GM12878 (cell line): ENCODE measurements around the gene TMEM37. TPM values are rescaled to one million over a fixed set of nuclear protein-coding genes. Genes with fewer than 3 reads are reported as not detected.

Experiments used
- ATAC-seq: fragments of 200-7000 bp; cut with Tn5 transposase; 3 replicates; pipeline ENCODE4 v1.9.1; 2020; ENCODE audit warnings: mild to moderate bottlenecking, moderate library complexity
- BruUV-seq: library from RNA; stranded (reverse); fragments of 400-500 nt; replicated peaks from 2 replicates; lab custom pipeline; 2021; lab: Mats Ljungman, UMichigan
- CTCF ChIA-PET: fragments of 300-600 bp; sonication (Branson Sonifier 250); formaldehyde crosslinking; extraction: SDS; loops from one replicate; lab custom pipeline; 2021; ENCODE audit warnings: inconsistent platforms; lab: Yijun Ruan, JAX
- POLR2A ChIA-PET: fragments of 350-600 bp; formaldehyde crosslinking; extraction: SDS; loops from one replicate; lab custom pipeline; 2021; ENCODE audit warnings: inconsistent platforms; lab: Charles Lee
- RAD21 ChIA-PET: fragments of 300-600 bp; sonication (Branson Sonifier 250); formaldehyde crosslinking; loops from one replicate; lab custom pipeline; 2023; ENCODE audit warnings: antibody characterized with exemption; ENCODE audit not compliant: unreplicated experiment; lab: Charles Lee
- SMC1A ChIA-PET: fragments of 300-600 bp; sonication (Branson Sonifier 250); formaldehyde crosslinking; loops from one replicate; lab custom pipeline; 2023; ENCODE audit not compliant: unreplicated experiment, uncharacterized antibody; lab: Charles Lee
- DNase-seq: peaks from one replicate; pipeline ENCODE4 v3.0.0-alpha.2; 2011; ENCODE audit warnings: low read depth, low spot score
- FAIRE-seq: peaks from 3 replicates; lab custom pipeline; 2011; peaks lifted over from hg19 to GRCh38; lab: Jason Lieb, UNC
- H2AFZ ChIP-seq: 2 replicates; pipeline ENCODE4 v1.6.0; 2011; ENCODE audit warnings: low read depth, low read length, control low read depth; ENCODE audit not compliant: control insufficient read depth
- H3K27ac ChIP-seq: 2 replicates; pipeline ENCODE4 v1.5.1; 2011; ENCODE audit warnings: control low read depth; ENCODE audit not compliant: control insufficient read depth, insufficient read depth
- H3K27me3 ChIP-seq, 2 experiments: replicated peaks in 1 of 2; 2 replicates each; pipeline versions ENCODE4 v1.6.0 to v1.6.1; 2011; ENCODE audit warnings: low read length in 1 of 2; ENCODE audit not compliant: control insufficient read depth in 2 of 2, insufficient read depth in 2 of 2
- H3K36me3 ChIP-seq, 2 experiments: 2 replicates each; pipeline ENCODE4 v1.5.1; 2011; ENCODE audit warnings: low read length in 1 of 2; ENCODE audit not compliant: control insufficient read depth in 2 of 2, insufficient read depth in 2 of 2
- H3K4me1 ChIP-seq: 2 replicates; pipeline ENCODE4 v1.6.1; 2011; ENCODE audit warnings: mild to moderate bottlenecking, low read length, moderate library complexity, mixed read lengths; ENCODE audit not compliant: control insufficient read depth, insufficient read depth
- H3K4me2 ChIP-seq: 2 replicates; pipeline ENCODE4 v1.6.0; 2011; ENCODE audit warnings: control low read depth; ENCODE audit not compliant: control insufficient read depth, insufficient read depth
- H3K4me3 ChIP-seq: fragments of 200-600 bp; sonication (generic); 2 replicates; pipeline ENCODE4 v1.5.1; 2016
- H3K79me2 ChIP-seq: 2 replicates; pipeline ENCODE4 v1.6.0; 2011; ENCODE audit warnings: low read length; ENCODE audit not compliant: control insufficient read depth, insufficient read depth
- H3K9ac ChIP-seq: 2 replicates; pipeline ENCODE4 v1.8.0; 2011; ENCODE audit warnings: low read length, control low read depth, mixed read lengths; ENCODE audit not compliant: control insufficient read depth, insufficient read depth
- H3K9me3 ChIP-seq: replicated peaks from 3 replicates; pipeline ENCODE4 v1.5.1; 2011; ENCODE audit warnings: mild to moderate bottlenecking, low read length; ENCODE audit not compliant: control insufficient read depth, insufficient read depth
- H4K20me1 ChIP-seq: 2 replicates; pipeline ENCODE4 v1.6.0; 2011; ENCODE audit not compliant: control insufficient read depth, insufficient read depth
- BCL3 ChIP-seq: IDR thresholded peaks from 2 replicates; pipeline ENCODE4 v1.6.1; 2011; ENCODE audit warnings: borderline replicate concordance, low read depth, mild to moderate bottlenecking, moderate library complexity, low read length; ENCODE audit not compliant: insufficient read depth, poor library complexity, severe bottlenecking
- BCLAF1 ChIP-seq: fragments of 450-650 bp; IDR thresholded peaks from 2 replicates; pipeline ENCODE4 v1.6.1; 2017; ENCODE audit warnings: antibody characterized with exemption, mild to moderate bottlenecking, moderate library complexity
- CEBPZ ChIP-seq: fragments of 150-350 bp; IDR thresholded peaks from 2 replicates; pipeline ENCODE4 v1.6.1; 2016; ENCODE audit warnings: low read depth, low read length
- FOXK2 ChIP-seq: fragments of 450-650 bp; IDR thresholded peaks from 2 replicates; pipeline ENCODE4 v1.6.1; 2017; ENCODE audit warnings: mild to moderate bottlenecking, moderate library complexity
- FOXM1 ChIP-seq: IDR thresholded peaks from 2 replicates; pipeline ENCODE4 v1.6.1; 2012; ENCODE audit warnings: low read depth, mild to moderate bottlenecking, inconsistent platforms, low read length, moderate library complexity
- JUNB ChIP-seq: IDR thresholded peaks from 2 replicates; pipeline ENCODE4 v1.6.1; 2016; ENCODE audit warnings: antibody characterized with exemption, mild to moderate bottlenecking
- PAX5 ChIP-seq: IDR thresholded peaks from 2 replicates; pipeline ENCODE4 v1.6.1; 2011; ENCODE audit warnings: low read depth, low read length, borderline replicate concordance
- PBX3 ChIP-seq: IDR thresholded peaks from 2 replicates; pipeline ENCODE4 v1.6.1; 2011; ENCODE audit warnings: mild to moderate bottlenecking, low read depth, low read length, moderate library complexity; ENCODE audit not compliant: insufficient replicate concordance
- PML ChIP-seq: IDR thresholded peaks from 2 replicates; pipeline ENCODE4 v1.6.1; 2012; ENCODE audit warnings: low read length, inconsistent platforms
- POLR2A ChIP-seq: IDR thresholded peaks from 2 replicates; pipeline ENCODE4 v1.6.1; 2011; ENCODE audit warnings: low read depth, mild to moderate bottlenecking, low read length
- SUZ12 ChIP-seq: fragments of 200-600 bp; sonication (generic); IDR thresholded peaks from one replicate; pipeline ENCODE4 v1.6.1; 2018; ENCODE audit warnings: antibody characterized with exemption, mild to moderate bottlenecking; ENCODE audit not compliant: unreplicated experiment
- TCF7 ChIP-seq: IDR thresholded peaks from 2 replicates; pipeline ENCODE4 v1.6.1; 2014; ENCODE audit warnings: antibody characterized with exemption, borderline replicate concordance
- WGBS: methylation state at CpG from one replicate; pipeline ENCODE4 v1.1.6; 2016; ENCODE audit warnings: low lambda C conversion rate; ENCODE audit not compliant: insufficient replicate concordance, insufficient coverage; ENCODE audit errors: missing lambda C conversion rate; 5-methylcytosine and 5-hydroxymethylcytosine counted together
- in situ Hi-C: fragments of 300-500 bp; cut with MboI; formaldehyde crosslinking; loops from 9 replicates; pipeline ENCODE4 v1.14.3; 2018; ENCODE audit warnings: mixed read lengths
- intact Hi-C: fragments of 100-400 bp; cut with micrococcal nuclease; formaldehyde crosslinking; loops from one replicate; pipeline ENCODE4 v1.14.2; 2022; ENCODE audit not compliant: unreplicated experiment
- polyA plus RNA-seq, 11 experiments: library from polyadenylated mRNA; depleted of rRNA in 4 of 11; unstranded in 6 of 11; stranded (reverse) in 5 of 11; fragments of >200 nt; fragmentation: Nextera tagmentation in 4 of 11; fragmentation: Illumina TruSeq in 1 of 11; extraction: Ambion mirVana in 4 of 11; extraction: Trizol in 1 of 11; gene quantifications; 1 replicate in 1 of 11; 2 replicates in 10 of 11; pipeline versions ENCODE4 v1.2.1 to v1.2.3, GENCODE V29; 2011 to 2016; ENCODE audit warnings: inconsistent platforms in 2 of 11, missing spikeins in 2 of 11, low read depth in 1 of 11
- total RNA-seq, 4 experiments: library from RNA; depleted of rRNA in 3 of 4; stranded (reverse); fragments of >200 nt in 3 of 4; fragmentation: Illumina TruSeq in 1 of 4; extraction: Trizol in 1 of 4; gene quantifications; 2 replicates each; pipeline versions ENCODE4 v1.2.1 to v1.2.3, GENCODE V29; 2013 to 2021

The TMEM37 gene
- total and polyA plus RNA-seq, 10 of the 15 experiments (the other 5 are each of a cell fraction or from before 2014, with no cell fraction given) = 0.07 to 0.67 (median 0.24) TPM; not detected in 3

- no peak for TF ChIP-seq POLR2A
- TF ChIP-seq PAX5 = no peak
- TF ChIP-seq FOXK2 = no peak
- TF ChIP-seq PBX3 = no peak
- TF ChIP-seq SUZ12 = no peak
- no peak for TF ChIP-seq BCLAF1
- TF ChIP-seq JUNB = no peak
- no peak for TF ChIP-seq BCL3
- no peak for TF ChIP-seq CEBPZ
- TF ChIP-seq PML = no peak
- TF ChIP-seq FOXM1 = no peak
- TF ChIP-seq TCF7 = no peak
- FAIRE-seq (no peak), DNase-seq (no peak), ATAC-seq (no peak)
- Histone ChIP-seq H2AFZ (no peak overlapping the region), H3K9me3 (no peaks in the 10 kb centered on the region), H3K79me2 (no peaks in the 10 kb centered on the region), H3K4me3 (no peak overlapping the region), H3K4me2 (no peak overlapping the region), H4K20me1 (no peaks in the 10 kb centered on the region), H3K4me1 (no peaks in the 10 kb centered on the region), H3K9ac (no peak overlapping the region), H3K36me3 (no peaks in the 10 kb centered on the region), H3K27me3 (no peaks in the 10 kb centered on the region), H3K27ac (no peak overlapping the region)
- POLR2A ChIA-PET = no interaction called here
- intact Hi-C loops (loop anchor here (1.0 to 5.0 kb wide), 3 partner anchors 69 to 594 kb away; no protein-coding TSS in a partner anchor), in situ Hi-C loops (no loop called here)
- RAD21 ChIA-PET = interaction anchor here (1.2 to 5.2 kb wide), 11 partner anchors 12 to 594 kb away, joined by 3 to 75 read pairs (median 6); no protein-coding TSS in a partner anchor
- 63% methylated on average over 6 of the region's 6 CpGs for WGBS
- BruUV-seq = no TSS peak
- SMC1A ChIA-PET = interaction anchor here (0.8 to 7.8 kb wide), 8 partner anchors 13 to 207 kb away, joined by 3 to 62 read pairs (median 3); no protein-coding TSS in a partner anchor
- CTCF ChIA-PET = interaction anchor here (0.7 to 9.2 kb wide), 28 partner anchors 11 to 611 kb away, joined by 3 to 187 read pairs (median 4); no protein-coding TSS in a partner anchor
Observed at GRCh38 chr2:119475857-119476244, 44.2 kb downstream of the TMEM37 start.
